Ovary (tissue), 3 donors: ENCODE data around the gene AWAT1.

Experiments
- CTCF ChIP-seq, 3 donors: fragments of 450-650 bp in 2 of 3; fragments of 200-600 bp in 1 of 3; IDR thresholded peaks; one replicate each; pipeline versions ENCODE4 v1.5.1 to v1.8.0; 2016 to 2022; ENCODE audit warnings: antibody characterized with exemption in 3 of 3, mild to moderate bottlenecking in 1 of 3
- EP300 ChIP-seq: sonication (generic); formaldehyde crosslinking; IDR thresholded peaks from one replicate; pipeline ENCODE4 v1.6.1; 2017; ENCODE audit warnings: antibody characterized with exemption
- POLR2A ChIP-seq: fragments of 450-650 bp; IDR thresholded peaks from one replicate; pipeline ENCODE4 v1.6.1; 2017; ENCODE audit warnings: antibody characterized with exemption, mild to moderate bottlenecking, moderate library complexity
- donor health status: DM: no; HTN: no; CAD: no.

GRCh38 chrX:70253377-70254062, 19.1 kb downstream of the AWAT1 start:
- TF ChIP-seq EP300 (no peak), CTCF (IDR thresholded peaks at IDR 0.05) (no peak), POLR2A (no peak)
